DMS114 treated with DMSO at 0.1 percent for 48 hours (cell line): Measurements from ENCODE around the gene PARP9.
"Not testable (repeated sequence)": the region's sequence is repeated elsewhere in the genome, so short reads cannot be mapped to it uniquely, and the experiment has no call there.

Experiments
- DNase-seq: peaks from one replicate; lab custom pipeline; 2025; ENCODE audit not compliant: unreplicated experiment; lab: John Stamatoyannopoulos, UW

The PARP9 gene

GRCh38 chr3:122523317-122523716 is 40.8 kb downstream of the PARP9 start:
- DNase-seq = no peak

DNA sequence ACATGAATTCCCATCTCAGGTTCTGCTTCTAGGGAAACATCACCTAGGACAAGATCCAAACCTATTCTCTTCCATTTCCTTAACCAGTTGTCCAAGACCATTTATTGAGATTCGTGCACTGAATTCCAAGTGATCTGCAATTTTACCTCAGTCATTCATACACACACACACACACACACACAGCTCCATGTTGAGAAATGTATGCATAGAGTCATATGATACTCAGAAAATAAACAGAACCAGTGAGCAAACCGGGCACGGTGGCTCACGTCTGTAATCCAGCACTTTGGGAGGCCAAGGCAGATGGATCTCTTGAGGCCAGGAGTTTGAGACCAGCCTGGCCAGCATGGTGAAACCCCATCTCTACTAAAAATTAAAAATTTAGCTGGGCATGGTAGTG is 43.2 kb downstream of the PARP9 start:
- DNase-seq = no peak

- DNase-seq = no peak
Measured at GRCh38 chr3:122519693-122520092, 44.4 kb downstream of the PARP9 start.

- no peak for DNase-seq
Measured at GRCh38 chr3:122516846-122517360, 47.2 kb downstream of the PARP9 start.

DNA sequence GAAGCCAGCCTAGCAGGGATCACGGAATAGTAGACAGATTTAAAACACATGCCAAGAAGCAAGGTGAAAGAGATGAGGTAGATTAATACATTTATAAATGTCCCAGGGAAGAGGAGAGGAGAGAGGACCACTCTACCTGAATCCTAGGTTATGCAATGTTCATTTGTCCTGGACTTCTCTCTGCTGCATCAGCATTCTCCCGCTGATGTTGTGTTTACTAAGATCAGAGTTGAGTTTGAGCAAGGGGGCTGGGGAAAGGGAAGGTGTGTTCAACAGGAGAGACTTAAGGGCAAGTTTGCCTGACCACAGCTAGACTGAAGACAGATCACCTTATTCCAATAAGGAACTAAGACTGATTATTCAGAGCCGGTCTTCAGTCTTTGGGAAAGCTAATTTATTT is 48.2 kb downstream of the PARP9 start:
- DNase-seq = no peak

DNA sequence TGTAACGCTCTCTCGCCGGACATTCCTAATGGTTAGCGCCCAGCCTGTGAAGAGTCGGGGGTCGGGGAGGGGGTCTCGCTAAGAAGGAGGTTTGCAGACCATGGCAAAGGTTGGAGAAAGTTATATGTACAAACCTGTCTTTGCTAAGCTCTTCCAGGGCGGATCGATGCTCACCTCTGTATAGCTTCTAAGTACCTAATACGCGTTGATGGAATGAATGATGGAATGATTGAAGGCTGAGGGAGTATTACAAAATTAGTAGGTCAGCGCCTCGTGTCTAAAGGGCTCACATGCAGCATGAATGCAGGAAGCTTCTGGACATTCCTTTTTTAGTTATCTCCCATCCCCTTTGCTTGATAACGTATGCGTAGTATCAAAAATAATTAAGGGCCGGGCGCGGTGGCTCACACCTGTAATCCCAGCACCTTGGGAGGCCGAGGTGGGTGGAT is 49.1 kb downstream of the PARP9 start:
- no peak for DNase-seq

DNA sequence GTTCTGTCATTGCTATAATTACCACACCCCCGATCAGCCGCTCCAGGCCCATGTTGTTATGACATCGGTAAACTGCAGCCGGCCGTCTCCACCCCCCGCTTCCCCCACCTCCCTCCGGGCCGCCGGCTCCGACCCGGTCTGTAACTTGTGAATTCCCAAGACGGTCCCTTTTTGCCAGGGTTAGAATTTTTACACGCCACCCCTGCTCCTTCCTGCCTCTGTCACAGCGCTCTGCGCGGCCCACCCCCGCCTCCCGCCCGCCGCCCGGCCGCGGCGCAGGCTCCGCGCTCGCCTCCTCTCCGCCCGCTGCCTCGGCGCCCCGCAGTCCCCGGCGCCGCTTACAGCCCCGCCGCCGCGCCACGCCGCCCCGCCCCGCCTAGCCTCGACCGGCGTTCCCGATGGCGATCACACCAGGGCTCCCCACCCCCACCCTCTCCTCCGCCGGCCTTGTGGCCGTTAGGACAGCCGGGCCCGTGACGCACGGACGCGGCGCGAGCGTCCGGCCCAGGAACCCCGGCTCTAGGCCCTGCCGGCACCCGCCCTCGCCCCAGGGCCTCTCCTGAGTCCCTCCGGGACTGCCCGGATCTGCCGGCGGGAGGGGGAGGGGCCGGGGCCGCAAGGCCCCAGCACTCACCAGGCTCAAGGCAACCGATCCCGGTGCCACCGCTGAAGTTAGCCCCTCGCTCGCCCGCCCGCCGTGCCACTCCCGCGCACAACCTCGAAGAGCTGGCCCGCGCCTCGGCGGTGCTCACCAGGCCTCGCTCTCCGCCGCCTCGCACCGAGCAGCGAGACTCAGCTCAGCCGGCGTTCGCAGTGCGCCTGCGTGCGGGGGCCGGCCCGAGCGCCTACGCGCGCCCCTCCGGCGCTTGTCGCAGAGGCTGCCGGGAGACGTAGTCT is 49.7 kb downstream of the PARP9 start, which contains the start of gene KPNA1:
Gene KPNA1 (minus strand): TSS at position 817 of the 897 bp plus-strand sequence. CDS start 18,374 bp downstream, outside the sequence.
- DNase-seq = peak; percentile 67

DNA sequence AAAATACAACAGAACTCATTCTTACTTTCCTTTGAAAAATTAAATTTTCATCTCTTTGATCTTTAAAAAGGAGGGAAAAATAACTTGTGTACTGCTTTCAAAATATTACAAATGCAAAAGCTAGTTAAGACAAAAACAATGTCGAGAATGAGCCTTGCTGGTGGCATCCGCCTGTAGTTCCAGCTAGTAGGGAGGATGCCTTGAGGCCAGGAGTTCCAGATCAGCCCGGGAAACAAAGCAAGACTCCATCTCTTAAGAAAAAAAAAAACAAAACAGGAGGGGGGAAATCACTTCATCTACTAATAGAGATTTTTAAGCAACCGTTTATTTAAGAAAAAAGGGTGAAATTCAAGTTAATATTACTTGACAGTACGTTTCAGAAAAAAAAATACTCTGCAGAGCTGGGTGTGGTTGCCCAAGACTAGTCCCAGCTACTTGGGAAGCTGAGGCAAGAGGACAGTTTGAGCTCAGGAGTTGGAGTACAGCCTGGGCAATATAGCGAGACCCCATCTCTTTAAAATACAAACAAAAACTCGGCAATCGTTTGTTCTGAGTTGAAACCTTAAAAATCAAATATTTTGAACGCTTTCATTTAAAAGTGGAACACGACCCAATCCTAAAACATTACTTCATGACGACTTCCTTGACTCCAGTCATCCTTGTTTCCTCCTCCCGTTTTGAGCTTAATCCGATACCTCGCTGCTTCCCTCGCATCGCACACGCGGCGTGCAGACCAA is 50.5 kb downstream of the PARP9 start:
- DNase-seq = no peak

- no peak for DNase-seq
Measured at GRCh38 chr3:122512284-122512683, 51.8 kb downstream of the PARP9 start.

- DNase-seq = no peak
Measured at GRCh38 chr3:122510878-122511535, 53.1 kb downstream of the PARP9 start.

DNA sequence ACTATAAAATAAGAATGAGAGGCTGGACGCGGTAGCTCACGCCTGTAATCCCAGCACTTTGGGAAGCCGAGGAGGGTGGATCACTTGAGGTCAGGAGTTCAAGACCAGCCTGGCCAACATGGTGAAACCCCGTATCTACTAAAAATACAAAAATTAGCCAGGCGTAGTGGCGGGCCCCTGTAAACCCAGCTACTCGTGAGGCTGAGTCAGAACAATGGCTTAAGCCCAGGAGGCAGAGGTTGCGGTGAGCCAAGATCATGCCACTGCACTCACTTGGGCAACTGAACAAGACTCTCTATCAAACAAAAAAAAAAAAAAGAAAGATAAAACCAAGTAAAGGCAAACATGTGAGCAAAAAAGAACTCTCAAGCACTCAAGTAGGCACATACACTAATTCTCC is 55.2 kb downstream of the PARP9 start:
- not testable (repeated sequence) for DNase-seq

- DNase-seq = no peak
Measured at GRCh38 chr3:122508135-122508914, 55.8 kb downstream of the PARP9 start.

DNA sequence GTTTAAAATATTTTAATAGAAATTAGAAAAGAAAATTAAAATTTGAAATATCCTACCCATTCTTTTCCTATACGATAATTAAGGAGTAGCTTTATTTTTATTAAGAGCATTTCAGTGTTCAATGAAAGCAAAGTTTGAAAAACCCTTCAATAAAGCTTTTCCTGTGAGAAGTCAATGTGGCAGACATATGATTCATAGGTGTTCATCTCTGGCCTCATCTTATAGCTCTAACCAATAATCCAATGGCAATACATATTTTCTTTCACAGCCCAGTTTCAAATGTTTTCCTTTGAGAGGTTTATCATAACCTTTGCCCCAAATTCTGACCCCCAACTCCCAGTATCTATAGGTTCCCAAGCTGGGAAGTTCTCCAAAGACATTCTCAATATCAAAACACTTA is 57.6 kb downstream of the PARP9 start:
- no peak for DNase-seq

- no peak for DNase-seq
Measured at GRCh38 chr3:122505676-122506075, 58.4 kb downstream of the PARP9 start.

DNA sequence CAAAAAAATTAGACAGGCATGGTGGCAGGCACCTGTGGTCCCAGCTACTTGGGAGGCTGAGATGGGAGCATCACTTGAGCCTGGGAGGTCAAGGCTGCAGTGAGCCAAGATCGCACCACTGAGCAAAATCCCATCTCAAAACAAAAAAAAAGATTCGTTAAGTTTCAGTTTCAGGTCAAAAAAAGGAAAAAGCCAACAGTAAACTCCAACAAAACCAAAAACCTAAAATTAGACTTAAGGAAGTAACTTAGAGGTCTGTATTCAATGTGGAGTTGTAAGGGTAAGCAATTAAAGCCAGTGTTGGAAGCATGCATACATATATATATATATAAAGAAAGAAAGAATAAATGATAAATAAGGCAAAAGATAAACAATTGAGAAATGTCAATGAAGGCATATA is 61.2 kb downstream of the PARP9 start:
- DNase-seq = no peak

GRCh38 chr3:122502139-122502538 is 62.0 kb downstream of the PARP9 start:
- DNase-seq = no peak

GRCh38 chr3:122500964-122501363 is 63.1 kb downstream of the PARP9 start:
- not testable (repeated sequence) for DNase-seq

DNA sequence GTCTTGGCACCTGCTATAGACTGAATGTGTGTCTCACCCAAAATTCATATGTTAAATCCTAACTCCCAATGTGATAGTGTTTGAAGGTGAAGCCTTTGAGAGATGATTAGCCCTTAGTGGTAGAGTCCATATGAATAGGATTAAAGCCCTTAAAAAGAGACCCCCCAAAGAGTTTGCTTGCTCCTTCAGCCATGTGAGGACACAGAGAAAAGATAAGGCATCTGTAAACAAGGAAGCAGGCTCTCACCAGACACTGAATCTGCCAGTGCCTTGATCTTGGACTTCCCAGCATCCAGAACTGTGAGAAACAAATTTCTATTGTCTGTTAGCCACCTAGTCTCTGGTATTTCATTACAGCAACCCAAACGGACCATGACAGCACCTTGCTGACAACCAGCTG is 65.9 kb downstream of the PARP9 start:
- no peak for DNase-seq

DNA sequence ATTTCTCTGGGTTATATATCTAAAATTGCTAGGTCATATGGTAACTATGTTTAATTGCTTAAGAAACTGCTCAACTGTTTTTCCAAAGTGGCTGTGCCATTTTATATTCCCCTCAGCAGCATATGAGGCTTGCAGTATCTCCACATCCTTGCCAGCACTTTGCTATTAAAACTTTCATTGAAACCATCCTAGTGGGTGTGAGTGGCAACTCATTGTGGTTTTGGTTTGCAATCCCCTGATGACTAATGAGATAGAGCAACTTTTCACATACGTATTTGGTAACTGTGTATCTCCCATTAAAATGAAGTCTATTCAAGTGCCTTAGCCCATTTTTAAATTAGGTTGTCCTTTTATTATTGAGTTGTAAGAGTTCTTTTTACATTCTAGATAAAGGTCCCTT is 66.7 kb downstream of the PARP9 start:
- no peak for DNase-seq

- DNase-seq = no peak
Measured at GRCh38 chr3:122496508-122496907, 67.6 kb downstream of the PARP9 start.

- DNase-seq = no peak
Measured at GRCh38 chr3:122493296-122493695, 70.8 kb downstream of the PARP9 start.
